HG03558 (cell line): ENCODE results near the gene ZNF639.
"Not testable (repeated sequence)": the region's sequence is repeated elsewhere in the genome, so short reads cannot be mapped to it uniquely, and the experiment has no call there.

Source experiments
- ATAC-seq: cut with Tn5 transposase; IDR thresholded peaks from one replicate; pipeline ENCODE4 v1.9.1; 2021; ENCODE audit warnings: moderate number of reproducible peaks; ENCODE audit not compliant: unreplicated experiment; ENCODE audit errors: extremely low read depth

ZNF639 gene, protein sequence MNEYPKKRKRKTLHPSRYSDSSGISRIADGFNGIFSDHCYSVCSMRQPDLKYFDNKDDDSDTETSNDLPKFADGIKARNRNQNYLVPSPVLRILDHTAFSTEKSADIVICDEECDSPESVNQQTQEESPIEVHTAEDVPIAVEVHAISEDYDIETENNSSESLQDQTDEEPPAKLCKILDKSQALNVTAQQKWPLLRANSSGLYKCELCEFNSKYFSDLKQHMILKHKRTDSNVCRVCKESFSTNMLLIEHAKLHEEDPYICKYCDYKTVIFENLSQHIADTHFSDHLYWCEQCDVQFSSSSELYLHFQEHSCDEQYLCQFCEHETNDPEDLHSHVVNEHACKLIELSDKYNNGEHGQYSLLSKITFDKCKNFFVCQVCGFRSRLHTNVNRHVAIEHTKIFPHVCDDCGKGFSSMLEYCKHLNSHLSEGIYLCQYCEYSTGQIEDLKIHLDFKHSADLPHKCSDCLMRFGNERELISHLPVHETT

DNA sequence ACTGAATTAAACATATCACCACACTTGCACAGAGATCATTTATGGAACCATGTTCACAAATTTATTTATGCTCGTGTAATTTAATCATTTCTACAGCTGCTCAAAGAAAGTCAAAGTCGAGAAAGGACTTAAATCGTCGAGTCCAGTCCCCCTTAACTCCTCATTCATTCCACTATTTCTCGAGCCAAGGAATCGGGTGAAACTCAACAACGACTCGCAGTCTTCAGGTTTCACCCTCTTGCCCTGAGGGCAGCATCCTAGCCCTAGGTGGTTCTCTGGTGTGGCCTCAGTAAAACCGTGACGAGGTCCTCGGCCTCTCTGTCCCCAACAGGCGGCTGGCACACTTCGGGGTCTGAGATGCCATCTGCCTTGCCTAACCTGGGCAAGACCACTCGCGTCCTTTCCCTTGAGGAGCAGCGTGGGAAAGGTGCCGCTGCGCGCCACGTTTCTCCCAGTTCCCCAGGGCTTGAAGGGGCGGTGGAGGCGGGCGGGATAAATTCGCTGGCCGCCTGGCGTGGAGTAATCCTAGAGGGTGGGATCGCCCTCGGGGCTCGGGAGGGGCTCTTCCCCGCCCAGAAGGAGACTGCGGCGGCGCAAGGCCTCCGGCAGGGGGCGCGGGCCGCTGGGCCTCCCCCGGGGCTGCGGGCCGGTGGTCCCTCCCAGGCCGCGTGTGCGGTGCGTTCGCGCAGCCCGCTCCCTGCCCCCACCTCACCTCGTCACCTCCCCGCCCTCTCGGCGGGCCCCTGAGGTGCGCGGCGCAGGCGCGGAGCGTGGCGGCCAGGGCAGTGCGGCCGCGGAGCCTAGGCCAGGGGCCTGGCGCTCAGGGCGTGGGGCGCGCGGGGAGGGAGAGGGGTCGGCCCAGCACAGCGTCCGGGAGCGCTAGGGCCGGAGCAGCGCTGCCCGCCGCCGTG is at the start of gene ZNF639:
Gene ZNF639 (plus strand): TSS at position 746 of the 911 bp plus-strand sequence. CDS start 5,263 bp downstream, outside the sequence.
- ATAC-seq: peak; percentile 67

DNA sequence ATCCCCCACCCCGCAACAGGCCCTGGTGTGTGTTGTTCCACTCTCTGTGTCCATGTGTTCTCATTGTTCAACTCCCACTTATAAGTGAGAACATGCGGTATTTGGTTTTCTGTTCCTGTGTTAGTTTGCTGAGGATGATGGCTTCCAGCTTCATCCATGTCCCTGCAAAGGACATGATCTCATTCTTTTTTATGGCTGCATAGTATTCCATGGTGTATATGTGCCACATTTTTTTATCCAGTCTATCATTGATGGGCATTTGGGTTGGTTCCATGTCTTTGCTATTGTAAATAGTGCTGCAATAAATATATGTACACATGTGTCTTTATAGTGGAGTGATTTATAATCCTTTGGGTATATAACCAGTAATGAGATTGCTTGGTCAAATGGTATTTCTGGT is 48.4 kb upstream of the ZNF639 start:
- not testable (repeated sequence) for ATAC-seq

DNA sequence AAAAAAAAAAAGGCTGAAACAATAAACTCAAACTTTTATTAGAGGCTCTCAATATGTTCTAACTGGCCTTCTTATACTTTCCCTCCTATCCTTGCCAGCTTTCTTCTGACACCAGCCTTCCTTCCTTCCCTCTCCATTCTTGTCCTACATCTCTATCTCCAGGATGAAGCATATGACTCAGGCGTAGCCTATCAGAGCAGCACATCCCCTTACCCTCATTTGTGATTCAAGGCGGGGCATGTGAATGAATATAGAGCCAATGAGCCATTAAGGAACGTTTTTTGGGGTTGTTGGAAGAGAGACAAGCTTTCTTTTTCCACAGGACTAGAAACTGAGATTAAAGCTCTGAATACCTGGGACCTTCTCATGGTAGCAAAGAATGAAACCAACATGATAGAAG is 46.8 kb upstream of the ZNF639 start:
- ATAC-seq: no peak

DNA sequence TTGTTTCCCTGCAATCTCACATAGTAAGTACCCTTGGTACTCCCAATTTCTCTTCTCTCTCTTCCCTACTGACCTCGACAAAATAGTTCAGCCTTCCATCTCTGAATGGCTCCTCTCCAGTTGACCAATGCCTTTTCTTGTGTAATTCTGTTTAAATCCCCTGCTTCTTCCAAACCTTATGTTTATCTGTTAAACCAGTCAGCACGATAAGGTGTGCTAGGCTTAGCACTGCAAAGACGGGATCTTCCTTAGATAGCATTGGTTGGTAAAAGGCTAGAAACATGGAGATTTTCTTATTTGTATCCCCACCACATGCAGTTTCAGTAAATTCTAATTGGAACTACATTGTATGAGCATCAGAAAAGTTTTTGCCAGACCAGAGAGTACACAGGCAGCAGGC is 46.1 kb upstream of the ZNF639 start:
- no peak for ATAC-seq

DNA sequence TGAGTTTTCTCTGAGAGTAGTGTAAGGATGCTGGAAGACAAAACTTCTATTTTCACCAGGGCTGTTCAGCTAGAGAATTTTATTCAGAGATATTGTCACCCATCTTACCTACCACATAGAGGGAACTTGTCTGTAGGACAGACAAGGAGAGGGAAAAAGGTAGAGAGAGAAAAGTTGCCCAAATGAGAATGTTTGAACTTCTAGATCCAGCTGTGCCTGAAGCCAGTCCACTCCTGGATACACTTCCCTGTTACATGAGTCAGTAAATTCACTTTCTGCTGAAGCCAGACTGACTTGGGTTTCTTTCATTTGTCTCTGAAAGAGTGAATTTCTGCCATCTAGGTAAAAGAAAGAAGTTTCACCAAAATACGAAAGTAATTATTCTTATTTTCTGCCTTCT is 44.7 kb upstream of the ZNF639 start:
- ATAC-seq: no peak

DNA sequence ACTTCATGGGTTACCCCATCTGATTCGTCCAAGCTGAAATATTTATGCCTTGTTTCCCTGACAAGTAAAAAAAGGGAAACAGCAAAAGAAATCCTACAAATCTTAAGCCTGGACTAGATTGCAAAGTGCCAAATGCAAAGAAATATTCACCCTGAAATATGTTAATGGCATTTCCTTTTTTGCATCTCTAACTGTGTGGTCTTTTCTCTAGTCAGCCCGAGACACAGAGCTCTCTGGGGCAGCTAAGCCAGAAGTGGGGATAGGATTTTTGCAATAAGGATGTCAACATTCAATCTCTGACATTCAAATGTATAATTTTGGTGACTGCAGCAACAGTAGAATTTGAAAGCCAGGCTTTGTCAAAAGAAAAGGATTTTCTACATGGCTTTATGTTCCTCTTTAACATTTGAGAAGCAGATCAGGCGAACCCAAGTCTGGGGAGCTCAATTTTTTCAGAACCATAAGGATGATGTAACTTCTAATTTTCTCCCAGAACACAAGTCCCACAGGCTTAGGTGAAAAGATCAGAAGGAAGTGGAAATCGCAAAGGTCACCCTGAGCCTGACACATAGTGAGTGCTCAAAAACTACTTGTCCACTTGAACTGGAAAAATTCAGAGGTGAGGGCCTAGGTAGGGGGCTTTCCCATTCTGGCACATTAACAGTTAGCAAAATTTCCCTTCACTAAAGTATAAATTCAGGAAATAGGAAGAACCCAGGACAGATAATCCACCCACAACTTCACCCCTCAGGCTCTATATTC is 43.7 kb upstream of the ZNF639 start:
- ATAC-seq: no peak

DNA sequence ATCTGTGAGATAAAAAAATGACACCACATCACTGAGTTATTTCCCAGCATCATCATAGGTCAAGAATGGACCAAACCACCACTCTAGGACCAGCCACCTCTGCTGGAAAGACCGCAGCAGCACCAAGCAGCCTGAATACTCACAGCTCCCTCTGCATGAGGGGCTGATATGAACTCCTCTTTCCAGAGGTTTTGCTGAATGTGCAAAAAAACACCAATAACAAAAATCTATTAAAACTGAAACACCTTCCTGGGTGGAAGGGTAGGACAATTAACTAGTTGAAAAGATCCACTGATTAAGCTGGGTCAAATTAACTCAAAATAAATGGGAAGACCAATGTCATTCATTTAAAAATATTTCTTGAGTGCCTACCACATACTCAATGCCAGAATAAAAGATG is 43.0 kb upstream of the ZNF639 start:
- no peak for ATAC-seq

DNA sequence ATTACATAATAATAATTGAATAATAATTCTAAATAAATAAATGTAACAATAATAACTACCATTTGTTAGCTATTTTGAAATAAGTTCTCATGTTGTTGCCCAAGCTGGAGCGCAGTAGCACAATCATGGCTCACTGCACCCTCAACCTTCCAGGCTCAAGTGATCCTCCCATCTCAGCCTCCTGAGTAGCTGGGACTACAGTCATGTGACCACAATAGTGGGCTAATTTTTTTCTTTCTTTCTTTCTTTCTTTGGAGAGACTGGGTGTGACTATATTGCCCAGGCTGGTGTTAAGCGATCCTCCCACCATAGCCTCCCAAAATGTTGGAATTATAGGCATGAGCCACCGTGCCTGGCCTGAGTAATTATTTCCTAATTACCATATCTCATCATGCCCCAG is 41.0 kb upstream of the ZNF639 start:
- no peak for ATAC-seq

DNA sequence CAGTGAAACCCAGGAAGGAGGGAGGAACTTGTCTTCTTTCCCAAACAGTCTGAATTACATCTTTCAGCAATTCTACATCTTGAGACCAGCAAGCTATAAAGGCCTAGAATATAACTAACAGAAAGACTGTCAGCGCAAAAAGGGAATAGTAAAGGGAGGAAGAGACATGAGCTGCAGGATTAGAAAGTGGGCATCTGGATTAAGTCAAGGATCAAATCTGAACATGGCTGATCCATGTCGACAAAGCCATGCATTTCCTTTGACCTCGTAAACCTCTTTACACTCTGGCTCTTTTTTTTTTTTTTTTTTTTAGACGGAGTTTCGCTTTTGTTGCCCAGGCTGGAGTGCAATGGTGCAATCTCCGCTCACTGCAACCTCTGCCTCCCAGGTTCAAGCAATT is 36.5 kb upstream of the ZNF639 start:
- no peak for ATAC-seq

DNA sequence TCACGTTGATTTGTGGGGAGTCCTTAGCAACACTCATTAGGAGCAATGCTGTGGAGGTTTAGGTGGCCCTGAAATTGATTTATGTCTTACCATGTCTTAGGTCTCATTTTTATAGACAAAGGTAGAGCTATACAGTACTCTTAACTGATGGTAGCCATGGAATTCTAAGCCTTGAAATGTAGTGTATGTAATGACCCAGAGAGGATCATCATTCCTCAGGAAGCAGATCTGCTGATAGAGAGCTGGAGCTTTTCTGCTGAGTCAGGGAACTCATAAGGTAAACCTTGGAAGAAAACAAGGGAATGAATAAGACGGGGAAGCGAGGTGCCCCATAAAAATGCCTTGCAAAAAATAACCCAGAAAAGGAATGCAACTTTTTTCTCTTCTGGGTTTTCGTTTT is 34.0 kb upstream of the ZNF639 start:
- ATAC-seq: no peak

DNA sequence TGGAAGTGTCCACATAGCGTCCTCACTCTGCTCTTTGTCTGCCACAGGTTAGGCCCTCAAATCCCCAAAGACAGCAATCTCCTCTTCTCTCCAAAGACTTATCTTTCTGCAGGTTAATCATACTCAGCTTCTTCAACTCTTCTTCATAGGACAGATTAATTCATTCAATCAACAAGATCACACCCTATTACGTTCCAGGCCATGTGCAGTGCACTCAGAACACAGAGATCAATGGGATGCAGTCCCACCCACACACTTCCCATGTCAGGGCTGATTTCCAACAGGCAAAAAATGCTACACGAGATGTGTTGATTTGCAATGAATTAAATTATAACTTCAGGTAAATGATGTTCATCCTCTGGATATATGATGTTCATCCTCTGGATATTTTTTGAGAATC is 33.5 kb upstream of the ZNF639 start:
- no peak for ATAC-seq

DNA sequence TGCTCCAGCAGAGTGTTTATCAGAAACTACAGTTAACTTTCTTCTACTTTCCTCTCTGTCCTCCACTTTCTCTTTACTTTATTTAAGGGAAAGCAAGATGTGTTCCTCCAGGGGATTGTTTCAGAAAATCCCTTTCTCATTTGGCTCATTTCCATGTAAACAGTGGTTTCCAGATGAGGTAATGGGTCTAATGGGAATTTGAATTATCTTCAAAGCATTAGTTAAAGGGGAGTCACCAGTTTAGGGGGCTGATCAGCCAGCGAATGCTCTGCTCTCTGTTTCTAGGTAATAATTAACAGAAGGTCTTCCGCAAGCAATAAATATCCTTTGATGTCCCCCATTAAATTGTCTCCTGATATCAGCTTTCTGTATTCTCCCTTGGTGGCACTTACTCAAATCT is 30.4 kb upstream of the ZNF639 start:
- ATAC-seq: no peak

DNA sequence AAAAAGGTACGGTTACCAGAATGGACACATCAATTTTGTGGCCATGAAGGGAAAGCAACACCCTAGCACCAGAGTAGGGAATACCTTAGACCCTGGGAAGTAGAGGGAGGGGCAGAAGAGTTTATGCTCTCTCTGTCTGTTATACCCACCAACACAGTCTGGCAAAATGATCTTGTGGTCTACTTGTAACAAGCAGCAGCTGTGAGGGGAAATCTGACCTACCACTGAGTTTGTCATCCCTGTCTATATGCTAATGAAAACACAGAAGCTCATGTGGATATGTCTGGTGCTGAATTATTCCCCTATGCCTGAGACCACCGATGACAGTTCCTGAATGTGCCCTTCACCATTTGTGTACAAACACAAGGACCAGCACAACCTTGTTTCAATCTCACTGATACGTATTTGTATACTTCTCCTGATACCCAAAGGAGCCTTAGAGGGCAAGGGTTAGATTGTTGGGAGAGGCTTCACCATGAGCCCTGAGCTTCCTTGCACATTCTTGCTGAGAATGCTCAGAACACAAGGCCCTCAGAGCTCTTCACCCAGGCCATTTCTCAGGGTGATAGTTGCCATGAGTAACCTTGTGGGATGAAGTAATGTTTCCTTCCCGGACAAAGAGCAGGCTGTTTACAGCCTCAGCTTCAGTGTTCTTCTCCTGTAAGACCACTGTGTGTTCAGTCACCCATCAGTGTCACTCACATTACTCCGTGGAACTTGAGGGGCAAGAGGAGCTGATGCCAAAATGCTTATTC is 24.7 kb upstream of the ZNF639 start:
- ATAC-seq: no peak

DNA sequence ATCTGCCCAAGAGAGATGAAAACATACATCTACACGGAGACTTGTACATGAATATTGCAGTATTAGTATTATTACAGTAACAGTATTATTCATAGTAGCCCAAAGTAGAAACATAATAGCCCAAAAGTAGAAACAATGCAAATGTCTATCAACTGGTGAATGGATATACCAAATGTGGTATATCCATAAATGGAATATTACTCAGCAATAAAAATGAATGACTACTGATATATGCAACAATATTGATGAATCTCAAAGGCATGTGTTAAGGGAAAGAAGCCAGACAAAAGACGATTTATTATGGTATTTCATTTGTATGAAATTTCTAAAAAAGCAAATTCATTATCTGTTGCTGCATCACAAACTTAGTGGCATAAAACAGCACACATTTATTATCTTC is 23.5 kb upstream of the ZNF639 start:
- ATAC-seq: no peak

DNA sequence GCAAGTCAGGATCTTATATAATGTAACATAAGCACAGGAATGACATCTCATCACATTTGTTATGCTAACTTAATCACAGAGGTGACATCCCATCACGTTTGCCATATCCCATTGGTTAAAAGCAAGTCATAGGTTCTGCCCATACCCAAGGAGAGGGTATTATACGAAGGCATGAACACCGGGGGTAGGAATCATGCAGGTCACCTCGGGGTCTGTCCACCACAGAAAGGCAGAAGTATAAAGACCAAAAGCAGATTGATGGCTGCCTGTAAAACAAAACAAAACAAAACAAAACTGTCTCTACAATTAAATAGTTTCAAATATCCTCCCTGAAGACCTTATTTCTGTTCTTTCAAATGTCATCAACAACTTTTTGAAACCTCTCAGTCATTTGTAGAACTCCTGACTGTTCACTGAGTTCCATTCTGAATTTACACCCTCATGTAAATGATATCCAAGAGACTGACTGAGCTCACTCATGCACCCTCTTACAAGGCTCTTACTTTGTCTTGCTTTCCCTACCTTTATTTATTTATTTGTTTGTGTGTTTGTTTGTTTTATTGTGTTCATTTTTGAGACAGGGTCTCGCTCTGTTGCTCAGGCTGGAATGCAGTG is 22.7 kb upstream of the ZNF639 start:
- ATAC-seq: peak; percentile 43

DNA sequence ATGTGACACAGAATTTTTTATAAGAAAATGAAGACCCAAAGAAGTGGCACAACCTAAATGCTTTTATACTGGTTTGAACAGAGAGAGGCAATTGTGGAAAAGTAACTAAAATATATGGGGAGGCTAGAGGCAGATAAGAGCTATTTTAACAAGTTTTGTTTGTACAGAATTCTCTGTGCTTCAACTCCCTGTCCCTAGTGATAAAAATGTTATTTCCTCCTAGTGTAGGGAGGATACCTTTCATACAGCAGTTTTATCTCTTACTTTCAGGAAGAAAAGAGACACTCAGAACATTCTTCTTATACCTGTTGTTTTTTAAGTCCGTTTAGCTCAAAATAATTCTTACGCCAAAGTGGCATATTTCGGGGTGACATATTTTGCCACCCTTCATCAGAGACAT is 21.2 kb upstream of the ZNF639 start:
- ATAC-seq: no peak

DNA sequence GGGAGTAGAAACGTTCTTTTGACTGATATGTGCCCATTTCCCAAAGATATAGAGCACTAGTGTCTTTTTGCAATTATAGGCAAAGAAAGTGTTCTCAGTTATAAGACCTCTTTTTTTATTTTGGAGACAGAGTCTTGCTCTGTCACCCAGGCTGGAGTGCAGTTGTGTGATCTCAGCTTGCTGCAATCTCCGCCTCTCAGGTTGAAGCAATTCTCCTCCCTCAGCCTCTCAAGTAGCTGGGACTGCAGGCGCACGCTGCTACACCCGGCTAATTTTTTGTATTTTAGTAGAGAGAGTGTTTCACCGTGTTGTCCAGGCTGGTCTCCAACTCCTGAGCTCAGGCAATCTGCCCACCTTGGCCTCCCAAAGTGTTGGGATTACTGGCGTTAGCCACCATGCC is 20.7 kb upstream of the ZNF639 start:
- ATAC-seq: no peak

DNA sequence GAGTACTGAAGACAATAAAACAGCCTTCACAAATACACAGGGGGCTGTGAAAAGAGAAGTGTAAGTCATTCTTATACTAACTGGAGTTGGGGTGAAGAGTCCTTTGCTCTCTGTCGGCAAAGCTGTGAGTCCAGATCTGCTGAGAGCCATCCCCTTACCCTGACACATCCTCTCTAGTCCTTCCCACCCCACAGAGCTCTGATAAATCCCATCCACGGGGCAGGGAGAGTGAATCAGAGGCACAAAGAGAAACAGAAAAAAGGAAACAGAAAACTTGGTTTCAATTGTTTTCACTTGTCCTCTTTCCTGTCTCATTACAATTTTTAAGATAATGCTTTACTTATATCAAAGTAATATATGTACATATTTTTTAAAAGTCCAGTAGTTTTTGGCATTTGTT is 18.2 kb upstream of the ZNF639 start:
- ATAC-seq: no peak

DNA sequence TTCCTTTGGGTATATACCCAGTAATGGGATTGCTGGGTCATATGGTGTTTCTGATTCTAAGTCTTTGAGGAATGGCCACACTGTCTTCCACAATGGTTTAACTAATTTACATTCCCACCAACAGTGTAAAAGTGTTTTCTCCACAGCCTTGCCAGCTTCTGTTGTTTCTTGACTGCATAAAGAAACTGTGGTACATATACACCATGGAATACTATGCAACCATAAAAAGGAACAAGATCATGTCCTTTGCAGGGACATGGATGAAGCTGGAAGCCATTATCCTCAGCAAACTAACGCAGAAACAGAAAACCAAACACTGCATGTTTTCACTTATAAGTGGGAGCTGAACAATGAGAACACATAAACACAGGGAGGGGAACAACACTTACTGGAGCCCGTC is 15.5 kb upstream of the ZNF639 start:
- ATAC-seq: not testable (repeated sequence)
